HepG2 (cell line): ENCODE results near the gene SLIT3. TPM values are rescaled to one million over a fixed set of nuclear protein-coding genes. Genes with fewer than 3 reads are reported as not detected.

Experiments
- ATAC-seq: fragments of 200-7000 bp; cut with Tn5 transposase; 3 replicates; pipeline ENCODE4 v1.9.1; 2020; ENCODE audit warnings: mild to moderate bottlenecking, moderate library complexity
- BruUV-seq: library from RNA; stranded (reverse); fragments of 400-500 nt; replicated peaks from 2 replicates; lab custom pipeline; 2021; lab: Mats Ljungman, UMichigan
- CTCF ChIA-PET: fragments of 300-600 bp; formaldehyde crosslinking; extraction: SDS; loops from one replicate; lab custom pipeline; 2021; ENCODE audit warnings: low total read pairs, inconsistent platforms, low intra/inter-chr PET ratio; lab: Yijun Ruan, JAX
- POLR2A ChIA-PET: fragments of 350-600 bp; sonication (Branson Sonifier 250); formaldehyde crosslinking; loops from one replicate; lab custom pipeline; 2020; ENCODE audit warnings: antibody characterized with exemption, inconsistent platforms; lab: Yijun Ruan, JAX
- DNase-seq: peaks from one replicate; pipeline ENCODE4 v3.0.0-alpha.2; 2015; ENCODE audit warnings: low spot score
- FAIRE-seq: peaks from 3 replicates; lab custom pipeline; 2011; peaks lifted over from hg19 to GRCh38; lab: Jason Lieb, UNC
- H2AFZ ChIP-seq: one replicate; pipeline ENCODE4 v1.6.1; 2011; ENCODE audit warnings: low read length, inconsistent platforms
- H3K27ac ChIP-seq: fragments of 300-600 bp; 3 replicates; pipeline ENCODE4 v1.8.0; 2011; ENCODE audit warnings: mixed run types, mild to moderate bottlenecking, mixed read lengths, low read length, inconsistent platforms; ENCODE audit not compliant: insufficient read depth; ENCODE audit errors: extremely low read length
- H3K27me3 ChIP-seq, 2 experiments: fragments of 200-600 bp in 1 of 2; 2 replicates in 1 of 2; 3 replicates in 1 of 2; pipeline versions ENCODE4 v1.6.0 to v1.8.0; 2011; ENCODE audit warnings: low read length in 2 of 2, mild to moderate bottlenecking in 2 of 2, moderate library complexity in 2 of 2, inconsistent platforms in 1 of 2; ENCODE audit not compliant: insufficient read depth in 2 of 2, control insufficient read depth in 1 of 2
- H3K36me3 ChIP-seq, 2 experiments: fragments of 200-600 bp in 1 of 2; replicated peaks in 1 of 2; 2 replicates in 1 of 2; 3 replicates in 1 of 2; pipeline versions ENCODE4 v1.5.1 to v1.8.0; 2011; ENCODE audit warnings: low read length in 2 of 2, inconsistent platforms in 1 of 2; ENCODE audit not compliant: insufficient read depth in 2 of 2, control insufficient read depth in 1 of 2
- H3K4me1 ChIP-seq: 2 replicates; pipeline ENCODE4 v1.5.1; 2012; ENCODE audit warnings: low read length, inconsistent platforms; ENCODE audit not compliant: insufficient read depth
- H3K4me2 ChIP-seq: 2 replicates; pipeline ENCODE4 v1.6.0; 2011; ENCODE audit warnings: low read depth, low read length, inconsistent platforms
- H3K4me3 ChIP-seq, 3 experiments: fragments of 200-600 bp in 1 of 3; sonication (generic), shearing (Covaris generic) in 1 of 3; replicated peaks in 1 of 3; 2 replicates each; pipeline ENCODE4 v1.5.1; 2011 to 2016; ENCODE audit warnings: low read length in 3 of 3, inconsistent platforms in 2 of 3, low read depth in 2 of 3, mild to moderate bottlenecking in 2 of 3, control low read depth in 1 of 3, mixed read lengths in 1 of 3; ENCODE audit not compliant: insufficient read depth in 1 of 3
- H3K79me2 ChIP-seq: one replicate; pipeline ENCODE4 v1.6.1; 2011; ENCODE audit warnings: low read length, inconsistent platforms; ENCODE audit not compliant: insufficient read depth
- H3K9ac ChIP-seq: 2 replicates; pipeline ENCODE4 v1.6.0; 2011; ENCODE audit warnings: mild to moderate bottlenecking, low read depth, low read length, inconsistent platforms; ENCODE audit not compliant: insufficient read depth
- H3K9me3 ChIP-seq: 2 replicates; pipeline ENCODE4 v1.5.1; 2012; ENCODE audit warnings: mild to moderate bottlenecking, low read length
- H4K20me1 ChIP-seq: 2 replicates; pipeline ENCODE4 v1.6.0; 2011; ENCODE audit warnings: inconsistent platforms, mild to moderate bottlenecking, low read length, moderate library complexity; ENCODE audit not compliant: insufficient read depth
- ATF7-NPFF ChIP-seq: sonication (generic); formaldehyde crosslinking; IDR thresholded peaks from 2 replicates; pipeline ENCODE4 v1.8.1; 2023; ENCODE audit warnings: mild to moderate bottlenecking, low read depth, missing genetic modification reagents, moderate library complexity
- BHLHE40 ChIP-seq: IDR thresholded peaks from 2 replicates; pipeline ENCODE4 v1.6.1; 2011; ENCODE audit warnings: low read length, improper control_type of control experiment
- CEBPZ ChIP-seq: IDR thresholded peaks from 2 replicates; pipeline ENCODE4 v1.6.1; 2012; ENCODE audit warnings: low read length, improper control_type of control experiment
- HOXD1 ChIP-seq: sonication (generic); formaldehyde crosslinking; IDR thresholded peaks from 2 replicates; pipeline ENCODE4 v1.5.0; 2020; ENCODE audit warnings: missing genetic modification reagents
- IKZF4 ChIP-seq: sonication (generic); formaldehyde crosslinking; IDR thresholded peaks from 2 replicates; pipeline ENCODE4 v1.5.1; 2020; ENCODE audit warnings: borderline replicate concordance, mild to moderate bottlenecking, low read depth, missing genetic modification reagents; ENCODE audit errors: not compliant biosample characterization
- KAT7 ChIP-seq: IDR thresholded peaks from 2 replicates; pipeline ENCODE4 v1.6.1; 2018; ENCODE audit warnings: borderline replicate concordance, missing compliant biosample characterization
- KDM1A ChIP-seq: IDR thresholded peaks from 2 replicates; pipeline ENCODE4 v1.6.1; 2016; ENCODE audit warnings: missing compliant biosample characterization
- PHF21A ChIP-seq: sonication (generic); formaldehyde crosslinking; IDR thresholded peaks from 2 replicates; pipeline ENCODE4 v1.5.0; 2020; ENCODE audit warnings: mild to moderate bottlenecking, missing genetic modification reagents
- POLR2AphosphoS5 ChIP-seq: IDR thresholded peaks from 2 replicates; pipeline ENCODE4 v1.6.1; 2012; ENCODE audit warnings: low read depth, low read length
- POLR2G ChIP-seq: fragments of 200-400 bp; formaldehyde crosslinking; IDR thresholded peaks from 2 replicates; pipeline ENCODE4 v1.6.1; 2018; ENCODE audit warnings: mild to moderate bottlenecking, low read depth, low read length, moderate library complexity
- PPARG ChIP-seq: conservative IDR thresholded peaks from 2 replicates; pipeline ENCODE4 v1.6.1; 2016; ENCODE audit warnings: missing biosample characterization, missing genetic modification reagents
- SNRNP70 ChIP-seq: fragments of 200-400 bp; formaldehyde crosslinking; IDR thresholded peaks from 2 replicates; pipeline ENCODE4 v1.6.1; 2017; ENCODE audit warnings: mild to moderate bottlenecking, low read depth, low read length, moderate library complexity
- THAP8 ChIP-seq: sonication (generic); formaldehyde crosslinking; IDR thresholded peaks from 2 replicates; pipeline ENCODE4 v1.5.1; 2020; ENCODE audit warnings: missing genetic modification reagents, mild to moderate bottlenecking, borderline replicate concordance
- ZBTB43 ChIP-seq: sonication (generic); formaldehyde crosslinking; conservative IDR thresholded peaks from 2 replicates; pipeline ENCODE4 v1.4.0; 2020; ENCODE audit warnings: missing genetic modification reagents
- ZBTB7A ChIP-seq: sonication (generic); formaldehyde crosslinking; IDR thresholded peaks from 2 replicates; pipeline ENCODE4 v1.8.0; 2022; ENCODE audit warnings: mild to moderate bottlenecking, missing genetic modification reagents
- ZNF639 ChIP-seq: conservative IDR thresholded peaks from 2 replicates; pipeline ENCODE4 v1.6.1; 2018; ENCODE audit warnings: missing genetic modification reagents
- ZNF781 ChIP-seq: sonication (generic); formaldehyde crosslinking; IDR thresholded peaks from 2 replicates; pipeline ENCODE4 v1.5.1; 2020; ENCODE audit warnings: borderline replicate concordance, mild to moderate bottlenecking, missing genetic modification reagents; ENCODE audit errors: not compliant biosample characterization
- WGBS: methylation state at CpG from one replicate; pipeline ENCODE4 v1.1.6; 2017; ENCODE audit warnings: low lambda C conversion rate; 5-methylcytosine and 5-hydroxymethylcytosine counted together
- in situ Hi-C: cut with HindIII; loops from 2 replicates; pipeline ENCODE4 v1.10.0; 2017; ENCODE audit warnings: low pct_unique_long_range_greater_than_20kb; ENCODE audit not compliant: extremely low pct_ligation_motif_present
- intact Hi-C: fragments of 100-400 bp; cut with micrococcal nuclease; formaldehyde crosslinking; loops from one replicate; pipeline ENCODE4 v1.10.0; 2022; ENCODE audit not compliant: unreplicated experiment
- polyA plus RNA-seq, 8 experiments: library from polyadenylated mRNA; depleted of rRNA in 3 of 8; stranded (reverse) in 7 of 8; unstranded in 1 of 8; fragments of >200 nt; fragmentation: Illumina TruSeq in 4 of 8; extraction: Trizol in 4 of 8; gene quantifications; 2 replicates each; pipeline versions ENCODE4 v1.2.1 to v1.2.3, GENCODE V29; 2011 to 2016; ENCODE audit warnings: low read depth in 4 of 8, missing spikeins in 1 of 8, mixed read lengths in 1 of 8; ENCODE audit not compliant: insufficient read depth in 1 of 8
- total RNA-seq, 5 experiments: library from RNA; depleted of rRNA; stranded (reverse); fragments of >200 nt; fragmentation: Illumina TruSeq; extraction: Trizol; gene quantifications; 2 replicates each; pipeline ENCODE4 v1.2.3, GENCODE V29; 2016; ENCODE audit warnings: low read depth in 1 of 5

SLIT3 gene
- total and polyA plus RNA-seq, 2 of the 13 experiments (the other 11 are each of a cell fraction or from before 2014, with no cell fraction given): not detected

GRCh38 chr5:168790671-168791250, 510.2 kb downstream of the SLIT3 start:
- no peak overlapping the region for H3K9ac ChIP-seq
- no peaks in the 10 kb centered on the region for H3K79me2 ChIP-seq
- no peaks in the 10 kb centered on the region for H4K20me1 ChIP-seq
- H3K4me2 ChIP-seq: no peak overlapping the region
- H3K9me3 ChIP-seq: no peaks in the 10 kb centered on the region
- WGBS: 11% methylated on average over 13 of the region's 13 CpGs
- H3K27ac ChIP-seq: no peak overlapping the region
- CTCF ChIA-PET: no interaction called here
- no peak overlapping the region for H3K4me3 ChIP-seq
- no peak for ATAC-seq
- peaks cover 5 to 77% of the 10 kb centered on the region in 2 experiments for H3K27me3 ChIP-seq
- POLR2A ChIA-PET: no interaction called here
- peak overlapping the region; percentile 10 for H2AFZ ChIP-seq
- no peaks in the 10 kb centered on the region for H3K4me1 ChIP-seq
- no peak for DNase-seq
- no peak for FAIRE-seq
- intact Hi-C loops (no loop called here), in situ Hi-C loops (no loop called here)
- no peaks in the 10 kb centered on the region for H3K36me3 ChIP-seq
- no TSS peak for BruUV-seq
- TF ChIP-seq BHLHE40 (no peak), KAT7 (CRISPR knock-in tag) (no peak), ZBTB7A (no peak), ZNF781 (no peak), PHF21A (CRISPR knock-in tag) (no peak), PPARG (CRISPR knock-in tag) (no peak), POLR2G (no peak), ZNF639 (no peak), CEBPZ (no peak), ZBTB43 (CRISPR knock-in tag) (no peak), ATF7-NPFF (CRISPR knock-in tag) (no peak), POLR2AphosphoS5 (no peak), KDM1A (CRISPR knock-in tag) (no peak), HOXD1 (CRISPR knock-in tag) (no peak), IKZF4 (CRISPR knock-in tag) (no peak), THAP8 (CRISPR knock-in tag) (no peak), SNRNP70 (no peak)
